Thyroid gland (tissue), 4 donors: ENCODE results near the gene PSORS1C1.

ENCODE experiments used
- CTCF ChIP-seq, 6 experiments: fragments of 200-600 bp in 3 of 6; fragments of 450-650 bp in 3 of 6; sonication (generic) in 3 of 6; IDR thresholded peaks; one replicate each; pipeline ENCODE4 v1.5.1; 2016 to 2019; ENCODE audit warnings: antibody characterized with exemption in 6 of 6, mild to moderate bottlenecking in 2 of 6, inconsistent platforms in 1 of 6, moderate library complexity in 1 of 6
- POLR2A ChIP-seq, 2 donors: fragments of 450-650 bp; IDR thresholded peaks; one replicate each; pipeline ENCODE4 v1.6.1; 2017; ENCODE audit warnings: antibody characterized with exemption in 2 of 2, mild to moderate bottlenecking in 2 of 2, moderate library complexity in 1 of 2

GRCh38 chr6:31179896-31180295, 65.3 kb downstream of the PSORS1C1 start:
- TF ChIP-seq CTCF (IDR thresholded peaks at IDR 0.05) (no peak), POLR2A (IDR thresholded peaks at IDR 0.05) (no peak)
